Islet of Langerhans (tissue), 1 donor: ENCODE measurements around the gene DIP2C.
"Not testable (repeated sequence)": the region's sequence is repeated elsewhere in the genome, so short reads cannot be mapped to it uniquely, and the experiment has no call there.

Source experiments
- FAIRE-seq: peaks from one replicate; lab custom pipeline; 2011; peaks lifted over from hg19 to GRCh38; lab: Jason Lieb, UNC

The DIP2C gene

DNA sequence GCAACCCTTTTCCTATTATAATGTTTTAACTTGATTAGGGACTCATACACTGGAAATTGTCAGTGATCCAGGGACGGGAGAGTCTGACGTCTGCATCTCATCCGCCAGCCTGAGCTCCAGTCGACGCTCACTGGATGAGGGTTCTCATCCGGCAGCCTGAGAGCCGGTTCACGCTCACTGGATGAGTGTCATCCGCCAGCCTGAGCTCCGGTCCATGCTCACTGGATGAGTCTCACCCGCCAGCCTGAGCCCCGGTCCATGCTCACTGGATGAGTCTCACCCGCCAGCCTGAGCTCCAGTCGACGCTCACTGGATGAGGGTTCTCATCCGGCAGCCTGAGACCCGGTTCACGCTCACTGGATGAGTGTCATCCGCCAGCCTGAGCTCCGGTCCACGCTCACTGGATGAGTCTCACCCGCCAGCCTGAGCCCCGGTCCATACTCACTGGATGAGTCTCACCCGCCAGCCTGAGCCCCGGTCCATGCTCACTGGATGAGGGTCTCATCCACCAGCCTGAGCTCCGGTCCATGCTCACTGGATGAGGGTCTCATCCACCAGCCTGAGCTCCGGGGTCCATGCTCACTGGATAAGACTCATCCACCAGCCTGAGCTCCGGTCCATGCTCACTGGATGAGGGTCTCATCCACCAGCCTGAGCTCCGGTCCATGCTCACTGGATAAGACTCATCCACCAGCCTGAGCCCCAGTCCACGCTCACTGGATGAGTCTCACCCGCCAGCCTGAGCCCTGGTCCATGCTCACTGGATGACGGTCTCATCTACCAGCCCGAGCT, 209.6 kb downstream of the DIP2C start:
- not testable (repeated sequence) for FAIRE-seq

DNA sequence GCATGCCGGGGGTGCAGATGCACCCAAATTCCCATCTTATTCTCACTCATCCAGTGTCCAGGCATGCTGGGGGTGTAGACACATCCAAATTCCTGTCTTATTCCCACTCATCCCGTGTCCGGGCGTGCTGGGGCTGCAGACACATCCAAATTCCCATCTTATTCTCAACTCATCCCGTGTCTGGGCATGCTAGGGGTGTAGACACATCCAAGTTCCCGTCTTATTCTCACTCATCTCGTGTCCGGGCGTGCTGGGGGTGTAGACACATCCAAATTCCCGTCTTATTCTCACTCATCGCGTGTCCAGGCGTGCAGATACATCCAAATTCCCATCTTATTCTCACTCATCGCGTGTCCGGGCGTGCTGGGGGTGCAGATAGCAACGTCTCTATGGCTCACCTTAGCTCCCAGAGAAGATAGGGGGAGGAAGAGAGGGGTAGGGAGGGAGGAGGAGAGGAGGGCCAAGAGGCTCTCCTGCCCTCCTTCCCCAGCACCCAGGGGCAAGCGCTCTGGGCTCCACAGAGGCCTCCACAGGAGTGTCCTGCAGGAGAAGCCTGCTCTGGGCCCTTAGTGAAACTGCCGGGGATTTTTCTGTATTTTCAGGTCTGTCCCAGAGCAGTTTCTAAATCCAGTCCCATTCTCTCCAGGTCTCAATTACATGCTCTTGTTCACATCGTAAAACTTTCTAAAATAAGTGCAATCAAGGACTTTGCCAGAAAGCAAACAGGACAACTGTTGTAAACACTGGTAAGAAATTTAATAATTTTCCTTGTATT, 210.8 kb downstream of the DIP2C start:
- no peak for FAIRE-seq

DNA sequence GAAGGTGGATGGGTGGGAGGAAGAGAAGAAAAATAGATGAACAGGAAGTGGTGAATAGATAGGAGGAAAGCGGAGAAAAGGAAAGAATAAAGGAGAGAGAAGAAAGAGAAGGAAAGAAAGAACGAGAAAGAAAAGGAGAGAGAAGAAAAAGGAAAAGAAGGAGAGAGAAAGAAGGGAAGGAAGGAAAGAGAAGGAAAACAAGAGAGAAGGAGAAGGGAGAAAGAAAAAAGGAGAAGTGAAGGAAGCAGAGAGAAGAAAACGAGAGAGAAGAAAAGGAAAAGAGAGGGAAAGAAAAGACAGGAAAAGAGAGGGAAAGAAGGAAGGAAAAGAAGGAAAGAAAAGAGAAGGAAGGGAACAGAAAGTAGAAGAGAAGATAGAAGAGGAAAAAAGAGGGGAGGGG, 211.8 kb downstream of the DIP2C start:
- FAIRE-seq = no peak

DNA sequence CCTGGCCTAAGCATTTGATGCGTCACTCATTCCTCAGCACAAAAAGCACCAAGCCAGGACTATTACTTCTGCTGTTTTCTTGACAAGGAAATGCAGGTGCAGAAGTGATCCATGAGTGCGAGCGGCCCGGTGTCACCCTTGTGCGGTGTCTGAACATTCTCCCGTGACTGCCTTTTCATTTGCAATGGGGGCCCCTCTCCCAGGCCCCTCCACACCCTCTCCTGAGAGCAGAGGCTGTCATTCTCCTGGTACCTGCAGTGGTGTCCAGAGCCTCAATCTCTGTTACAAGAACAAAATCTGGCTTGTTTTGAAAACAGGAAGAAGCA, 213.1 kb downstream of the DIP2C start:
- FAIRE-seq = no peak

DNA sequence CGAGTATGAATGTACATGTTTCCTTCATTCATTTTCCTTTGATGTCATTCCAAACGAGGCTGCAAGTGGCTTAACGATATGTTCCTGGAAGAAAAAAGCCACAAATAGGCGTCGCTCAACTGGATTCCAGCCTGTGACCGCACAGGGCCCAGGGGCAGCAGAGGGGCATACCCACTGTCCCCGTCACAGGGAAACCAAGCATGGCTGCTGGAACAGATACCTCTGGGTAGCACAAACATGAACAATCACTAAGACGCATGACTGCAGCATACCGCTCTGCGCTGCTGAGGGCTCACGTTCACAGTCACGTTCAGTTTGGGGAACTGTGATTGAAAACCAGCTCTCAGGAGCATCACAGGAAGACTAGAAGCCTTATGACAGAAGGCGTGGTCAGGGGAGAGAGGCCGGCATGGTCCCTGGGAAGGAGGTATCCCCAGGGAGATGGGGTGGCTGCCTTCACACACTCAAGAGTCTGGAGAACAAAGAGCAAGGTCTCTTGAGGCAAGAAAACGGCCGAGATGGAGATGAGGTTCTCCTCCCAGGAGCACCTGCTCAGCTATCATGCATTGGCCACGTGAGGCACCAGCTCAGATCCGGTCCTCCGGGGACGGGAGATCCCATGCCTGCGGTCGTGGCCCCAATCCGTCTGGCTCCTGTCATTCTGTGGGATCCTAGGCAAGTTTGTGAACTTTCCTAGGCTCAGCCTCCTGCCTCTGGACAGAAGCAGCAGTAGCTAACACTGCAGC, 213.6 kb downstream of the DIP2C start:
- no peak for FAIRE-seq

DNA sequence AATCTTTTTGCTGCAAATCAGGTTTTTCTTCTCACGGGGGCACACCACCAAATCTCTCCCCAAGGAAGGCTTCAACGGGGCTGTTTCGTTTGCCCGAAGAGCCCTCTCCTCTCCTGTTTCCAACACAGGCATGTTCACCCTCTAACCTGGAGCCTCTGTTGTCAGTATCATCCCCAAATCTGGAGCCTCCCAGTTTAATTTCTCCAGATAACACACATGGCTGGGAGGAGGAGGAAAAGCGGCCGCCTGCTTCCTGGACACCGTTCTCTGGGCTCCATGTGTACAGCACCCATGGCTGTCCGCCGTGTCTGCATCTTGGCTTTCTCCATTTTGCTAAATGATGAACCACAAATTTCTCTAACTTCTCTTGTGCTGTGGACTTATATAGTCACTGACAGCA, 214.5 kb downstream of the DIP2C start:
- FAIRE-seq = no peak

DNA sequence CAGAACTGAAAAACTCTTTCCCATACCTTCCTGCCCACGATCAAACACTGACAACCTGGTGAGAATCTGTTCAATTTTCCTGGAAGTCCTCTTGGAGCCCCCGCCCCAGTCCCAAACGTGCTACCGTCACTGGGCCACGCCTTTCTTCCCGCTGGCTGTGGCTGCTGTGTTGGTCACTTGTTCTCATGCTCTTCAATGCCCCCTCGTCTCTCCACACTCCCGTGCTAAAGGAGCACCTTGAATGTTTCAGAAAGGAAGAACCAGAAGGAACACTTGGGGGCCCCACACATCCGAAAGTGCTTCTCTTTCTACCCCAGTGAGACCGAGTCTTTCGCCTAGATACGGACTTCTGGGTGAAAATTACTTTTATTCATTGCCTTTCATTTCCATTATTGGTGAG, 215.1 kb downstream of the DIP2C start:
- FAIRE-seq = no peak

DNA sequence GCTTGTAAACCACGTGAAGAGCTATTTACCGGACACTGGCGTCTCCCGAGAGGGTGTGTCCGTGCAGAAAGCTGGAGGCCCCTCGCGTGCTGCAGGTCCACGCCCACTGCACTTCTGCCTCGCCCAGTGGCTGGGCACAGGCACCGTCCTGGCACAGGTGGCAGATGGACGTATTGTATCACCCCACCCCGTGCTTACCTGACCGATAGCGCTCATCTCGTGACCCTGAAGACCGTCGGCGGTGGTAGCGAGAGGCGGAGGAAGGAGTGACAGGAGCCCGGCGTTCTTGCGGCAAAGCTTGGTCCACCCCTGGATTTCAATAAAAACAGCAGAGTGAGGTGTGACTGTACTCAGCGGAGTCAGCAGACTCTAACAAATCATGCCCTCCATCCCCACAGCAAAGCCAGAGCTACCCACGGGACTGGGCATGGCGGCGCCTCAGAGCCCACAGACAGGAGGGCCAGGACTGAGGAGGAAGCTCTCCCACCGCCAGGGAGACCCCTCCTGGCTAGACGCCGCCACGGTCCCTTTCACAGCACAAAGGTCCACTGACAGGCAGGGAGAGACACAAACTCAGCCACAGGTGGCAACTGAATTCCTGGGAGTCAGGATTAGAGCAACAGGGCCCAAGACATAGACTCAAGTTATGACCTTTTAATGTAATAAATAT, 217.1 kb downstream of the DIP2C start:
- FAIRE-seq = no peak

DNA sequence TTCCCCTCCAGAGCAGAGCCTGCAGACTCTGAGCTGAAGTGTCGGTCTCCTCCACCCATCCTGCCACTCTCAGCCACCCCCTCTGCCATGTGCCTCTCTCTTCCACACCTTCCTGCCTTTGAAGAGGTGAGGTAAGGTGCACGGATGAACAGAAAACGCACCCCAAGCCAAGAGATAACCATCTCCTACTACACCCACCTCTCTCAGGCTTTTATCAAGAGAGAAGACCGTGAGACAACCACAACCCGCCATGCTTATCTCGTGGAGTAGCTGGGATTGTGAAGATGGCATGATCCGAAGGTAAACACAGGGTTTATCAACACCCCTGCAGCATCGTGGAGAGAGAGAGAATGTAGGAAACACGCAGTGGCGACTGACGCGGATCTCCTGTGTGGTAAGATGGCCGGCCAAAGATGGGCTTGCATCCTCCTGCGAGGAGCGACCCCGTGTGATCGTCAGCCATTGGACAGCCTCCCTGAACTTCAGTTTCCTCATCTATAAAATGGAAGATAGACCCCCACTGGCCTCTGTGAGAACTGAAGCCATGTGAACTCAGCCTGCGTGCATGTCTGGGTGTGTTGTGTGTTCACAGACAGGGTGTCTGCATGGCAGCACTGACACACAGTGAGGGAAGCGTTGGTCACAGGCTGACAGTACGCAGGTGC, 219.0 kb downstream of the DIP2C start:
- FAIRE-seq = no peak

DNA sequence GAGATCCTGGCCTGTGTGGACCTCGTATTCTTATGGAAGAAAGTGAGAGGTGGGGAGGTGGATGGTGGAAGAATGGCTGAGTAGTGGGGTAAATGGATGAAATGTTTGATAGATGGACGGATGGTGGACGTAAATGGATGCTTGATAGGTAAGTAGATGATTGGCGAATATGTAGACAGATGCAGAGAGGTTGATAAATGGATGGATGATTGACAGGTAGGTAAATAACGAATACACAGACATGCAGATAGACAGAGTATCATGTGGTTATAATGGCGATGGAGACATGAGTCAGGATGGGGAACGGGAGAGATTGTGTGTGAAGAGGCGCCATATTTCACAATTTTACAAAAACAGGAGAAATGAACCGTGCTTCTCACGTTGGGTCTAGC, 219.5 kb downstream of the DIP2C start:
- no peak for FAIRE-seq

DNA sequence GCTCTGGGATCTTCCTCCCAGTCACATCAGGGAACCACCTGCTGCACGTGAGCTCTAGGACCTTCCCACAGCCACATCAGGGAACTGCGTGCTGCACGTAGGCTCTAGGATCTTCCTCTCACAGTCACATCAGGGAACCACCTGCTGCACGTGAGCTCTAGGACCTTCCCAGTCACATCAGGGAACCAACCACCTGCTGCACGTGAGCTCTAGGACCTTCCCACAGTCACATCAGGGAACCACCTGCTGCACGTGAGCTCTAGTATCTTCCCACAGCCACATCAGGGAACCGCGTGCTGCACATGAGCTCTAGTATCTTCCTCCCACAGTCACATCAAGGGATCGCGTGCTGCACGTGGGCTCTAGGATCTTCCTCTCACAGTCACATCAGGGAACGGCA, 229.7 kb downstream of the DIP2C start:
- no peak for FAIRE-seq

DNA sequence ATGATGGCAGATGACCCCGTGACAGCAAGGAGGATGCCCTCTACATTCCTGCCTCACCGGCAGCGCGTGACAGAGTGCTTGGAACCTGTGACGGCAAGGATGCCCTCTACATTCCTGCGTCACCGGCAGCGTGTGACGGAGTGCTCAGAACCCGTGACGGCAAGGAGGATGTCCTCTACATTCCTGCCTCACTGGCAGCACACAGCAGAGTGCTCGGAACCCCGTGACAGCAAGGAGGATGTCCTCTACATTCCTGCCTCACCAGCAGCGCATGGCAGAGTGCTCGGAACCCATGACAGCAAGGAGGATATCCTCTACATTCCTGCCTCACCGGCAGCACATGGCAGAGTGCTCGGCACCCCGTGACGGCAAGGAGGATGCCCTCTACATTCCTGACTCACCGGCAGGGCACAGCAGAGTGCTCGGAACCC, 231.0 kb downstream of the DIP2C start:
- no peak for FAIRE-seq

DNA sequence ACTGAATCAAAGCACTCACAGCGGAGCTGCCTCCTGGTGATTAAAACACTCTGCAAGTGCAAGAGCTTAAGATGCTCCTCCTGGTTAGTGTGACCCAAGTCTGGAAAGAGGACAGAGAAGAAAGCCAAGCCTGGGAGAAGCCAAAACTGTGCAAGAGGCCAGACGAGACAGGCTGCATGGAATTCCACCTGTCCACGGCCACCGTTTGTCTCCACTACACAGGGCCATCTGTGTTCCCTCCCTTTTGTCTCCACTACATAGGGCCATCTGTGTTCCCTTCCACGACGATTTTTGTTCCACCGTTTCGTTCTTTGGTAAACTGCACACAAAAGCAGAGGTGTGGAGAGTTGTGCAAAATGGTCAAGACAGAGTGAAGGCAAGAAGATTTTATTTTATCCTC, 233.0 kb downstream of the DIP2C start:
- FAIRE-seq = no peak

DNA sequence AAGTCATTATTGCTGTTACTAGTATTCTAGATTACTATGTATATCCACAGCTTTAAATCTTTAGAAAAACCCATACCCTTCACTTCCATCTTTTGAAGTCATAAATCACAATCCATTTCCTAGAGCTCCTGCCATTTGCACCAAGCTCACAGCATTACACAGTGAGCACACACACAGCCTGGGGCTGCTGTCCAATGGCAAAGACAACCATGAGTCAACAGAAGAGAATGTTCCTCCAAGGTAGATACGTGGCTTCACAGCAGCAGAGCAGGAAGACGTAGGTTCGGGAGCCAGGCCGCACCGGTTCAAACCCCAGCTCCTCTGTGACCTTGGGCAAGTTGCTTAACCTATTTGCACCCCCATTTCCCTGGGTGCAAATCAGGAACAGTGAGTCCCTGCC, 234.6 kb downstream of the DIP2C start:
- FAIRE-seq = no peak

DNA sequence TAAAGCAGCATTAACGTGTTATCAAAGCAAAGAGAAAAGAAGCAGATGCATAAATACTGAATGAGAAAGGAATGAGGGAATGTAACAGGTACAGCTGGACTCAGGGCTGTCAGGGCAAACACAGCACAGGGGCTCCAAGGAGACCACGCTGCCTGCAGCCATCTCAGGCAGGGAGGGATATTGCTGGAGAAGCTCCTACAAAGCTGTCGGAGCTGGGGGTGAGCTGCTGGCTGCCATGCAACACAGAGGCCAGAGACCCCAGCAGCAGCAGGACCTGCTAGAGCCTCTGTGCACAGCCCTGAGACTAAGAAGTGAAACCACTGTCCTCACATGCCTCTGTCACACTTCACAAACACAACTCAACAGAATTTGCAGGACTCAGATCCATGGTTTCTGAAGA, 235.8 kb downstream of the DIP2C start:
- FAIRE-seq = no peak

DNA sequence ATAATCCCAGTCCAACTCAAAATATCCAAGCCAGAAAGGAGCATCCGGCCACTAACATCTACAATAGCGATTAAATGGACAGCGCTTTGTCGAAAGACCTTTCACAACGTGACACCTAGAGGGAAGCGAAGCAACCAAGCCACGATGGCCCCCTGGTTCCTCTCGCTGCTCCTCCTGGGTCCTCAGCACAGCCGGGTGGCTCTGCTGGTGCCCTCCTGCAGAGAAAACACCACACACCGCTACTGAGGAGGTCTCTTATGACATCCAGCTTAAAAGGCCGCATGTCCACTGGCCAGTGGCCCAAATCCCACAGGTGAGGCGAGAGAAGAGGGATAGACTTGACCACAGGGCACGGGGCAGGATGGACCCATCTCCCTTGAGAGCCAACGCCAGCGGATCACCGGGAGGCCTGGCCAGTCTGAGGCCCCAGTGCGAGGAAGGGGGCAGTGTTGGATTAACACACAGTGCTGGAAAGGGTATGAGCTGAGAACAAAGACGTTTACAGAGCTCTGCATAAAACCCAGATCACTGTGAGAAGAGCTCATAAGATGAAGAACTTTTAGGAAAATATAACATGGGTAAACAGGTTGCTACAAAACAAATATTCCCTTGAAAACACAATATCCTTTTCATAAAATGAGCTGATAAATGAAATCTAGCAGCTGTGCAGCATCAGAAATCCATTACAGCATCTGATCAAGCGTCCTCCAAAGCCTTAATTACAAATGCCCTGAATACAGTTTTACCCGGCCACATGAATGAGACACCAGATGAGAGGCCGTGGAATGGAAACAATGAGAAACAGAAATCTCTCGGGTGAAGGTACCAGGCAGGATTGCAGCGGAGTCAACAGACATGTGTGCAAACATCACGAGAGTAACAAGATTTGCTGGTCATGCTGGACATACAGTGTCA, 236.7 kb downstream of the DIP2C start:
- no peak for FAIRE-seq

DNA sequence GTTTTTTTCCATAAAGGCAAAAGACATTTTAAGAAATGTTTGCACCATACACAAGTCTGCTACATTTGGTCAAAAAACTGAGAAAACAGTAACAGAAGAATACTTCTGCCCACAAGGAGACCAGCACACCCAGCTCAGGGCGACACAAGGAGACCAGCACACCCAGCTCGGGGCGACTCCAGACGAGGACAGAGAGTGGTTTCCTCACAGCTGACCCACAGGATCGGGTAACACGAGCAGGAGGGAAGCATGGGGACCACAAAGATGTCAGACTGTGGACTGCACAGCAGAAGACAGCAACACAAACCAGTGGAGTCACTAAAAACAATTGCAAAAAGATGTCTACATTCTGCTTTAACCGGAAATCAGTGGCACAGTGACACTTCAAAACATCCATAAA, 237.6 kb downstream of the DIP2C start:
- FAIRE-seq = no peak

DNA sequence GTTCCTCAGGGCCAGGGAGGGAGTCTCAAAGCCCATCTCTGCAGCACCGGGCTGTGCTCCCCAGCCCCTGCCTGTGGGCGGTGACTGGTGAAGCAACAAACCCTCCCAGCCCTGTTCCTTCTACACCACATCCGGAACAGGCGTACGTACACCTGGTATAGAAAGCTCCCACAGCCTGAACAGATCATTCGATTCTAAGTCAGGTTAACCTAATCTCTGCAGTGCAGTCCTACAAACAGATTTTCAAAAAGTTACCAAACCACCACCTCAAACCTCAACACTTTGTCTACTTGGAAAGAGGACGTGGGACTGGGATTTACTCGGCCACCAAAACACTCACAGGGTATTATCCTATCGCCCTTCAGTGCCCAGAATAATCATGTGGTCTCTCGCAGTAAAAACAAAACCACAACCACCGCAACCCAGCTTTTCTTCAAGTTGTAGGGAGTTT, 238.4 kb downstream of the DIP2C start:
- no peak for FAIRE-seq

DNA sequence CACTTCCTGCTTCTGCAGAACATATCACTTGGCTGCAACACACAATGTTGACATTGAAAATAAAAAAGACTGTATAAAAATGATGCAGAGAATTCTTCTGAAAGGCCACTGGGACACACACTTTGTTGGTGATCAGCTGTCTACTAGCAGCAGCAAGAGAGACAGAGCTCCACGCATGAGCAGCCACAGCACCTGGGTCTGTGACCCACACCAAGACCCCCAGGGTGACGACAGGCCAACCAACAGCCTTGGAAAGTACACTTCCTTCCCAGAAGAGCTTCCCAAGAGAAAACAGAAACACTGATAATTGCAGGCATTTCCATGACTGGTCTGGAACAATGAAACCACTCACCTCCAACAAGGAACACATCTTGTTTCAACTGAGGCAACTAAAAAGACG, 239.0 kb downstream of the DIP2C start:
- FAIRE-seq = no peak

DNA sequence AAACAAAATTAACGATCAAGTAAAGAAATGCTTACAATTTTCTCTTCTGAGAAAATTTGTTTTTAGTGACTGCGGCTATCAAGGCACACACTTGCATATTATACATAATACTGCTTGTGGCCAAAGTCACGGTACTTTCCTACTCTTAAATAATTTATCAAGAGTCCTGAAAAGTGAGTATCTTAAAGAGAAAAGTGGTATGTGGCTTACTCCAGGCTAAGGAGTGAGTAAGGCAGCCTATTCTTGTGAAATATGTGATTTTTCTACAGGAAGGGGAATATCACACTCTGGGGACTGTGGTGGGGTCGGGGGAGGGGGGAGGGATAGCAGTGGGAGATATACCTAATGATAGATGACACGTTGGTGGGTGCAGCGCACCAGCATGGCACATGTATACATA, 240.1 kb downstream of the DIP2C start:
- FAIRE-seq = not testable (repeated sequence)

DNA sequence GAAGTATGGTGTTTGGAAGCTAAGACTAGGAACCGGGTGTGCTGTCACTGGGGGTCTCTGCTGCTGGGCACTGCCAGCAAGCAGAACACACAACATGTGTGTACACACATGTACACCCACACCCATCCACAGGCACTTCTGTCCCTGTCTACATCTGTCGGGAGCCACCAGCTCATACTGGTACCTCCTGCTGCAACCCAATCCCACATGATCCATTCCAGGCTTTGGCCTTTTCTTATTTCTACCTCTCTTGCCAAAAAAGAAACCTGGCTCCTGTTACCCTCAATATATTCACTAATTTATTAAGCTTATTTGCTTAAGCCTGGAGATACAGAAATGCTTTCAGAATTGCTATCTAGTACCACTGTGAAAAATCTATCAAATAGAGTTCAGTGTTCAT, 246.0 kb downstream of the DIP2C start:
- no peak for FAIRE-seq
